Measurements from ENCODE around the gene MSANTD1. TPM values are rescaled to one million over a fixed set of nuclear protein-coding genes. Genes with fewer than 3 reads are reported as not detected.

Gene MSANTD1
- total RNA-seq, 2 donors from 2014 or later, result 1.1 to 1.2 TPM

- Mint-ChIP-seq H3K9me3 (no peaks in the 10 kb centered on the region), H3K27me3 (no peaks in the 10 kb centered on the region), H3K27ac (peak overlapping the region; percentile 58), H3K4me3 (no peak overlapping the region), H3K4me1 (peaks cover under 1% of the 10 kb centered on the region), H3K36me3 (ENCODE audit: low read depth) (peaks cover 72% of the 10 kb centered on the region)
- no peak for ATAC-seq (replicated peaks)
Observed at GRCh38 chr4:3234171-3235029, 14.6 kb upstream of the MSANTD1 start.

DNA sequence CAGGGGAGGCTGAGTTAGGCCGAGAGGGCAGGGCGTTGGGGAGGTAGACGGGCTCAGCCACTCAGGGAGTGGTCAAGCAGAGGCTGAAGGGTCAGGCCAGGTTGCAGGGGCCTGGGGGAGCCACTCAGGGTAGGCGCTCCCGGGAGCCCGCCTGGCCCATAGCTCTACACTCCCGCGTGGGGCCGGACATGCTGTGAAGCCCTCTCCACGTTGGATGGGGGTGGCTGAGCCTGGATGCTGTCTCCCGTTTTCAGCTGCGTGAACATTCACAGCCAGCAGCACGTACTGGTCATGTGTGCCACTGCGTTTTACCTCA lies 14.0 kb upstream of the MSANTD1 start:
- Mint-ChIP-seq H3K4me3 (no peak overlapping the region), H3K36me3 (ENCODE audit: low read depth) (peaks cover 66% of the 10 kb centered on the region), H3K27me3 (no peaks in the 10 kb centered on the region), H3K4me1 (no peaks in the 10 kb centered on the region), H3K9me3 (no peaks in the 10 kb centered on the region), H3K27ac (no peak overlapping the region)
- ATAC-seq (replicated peaks), result no peak

- Mint-ChIP-seq H3K4me3 (no peak overlapping the region), H3K4me1 (no peaks in the 10 kb centered on the region), H3K9me3 (no peaks in the 10 kb centered on the region), H3K27me3 (no peaks in the 10 kb centered on the region), H3K36me3 (ENCODE audit: low read depth) (peaks cover 63% of the 10 kb centered on the region), H3K27ac (no peak overlapping the region)
- no peak for ATAC-seq (replicated peaks)
Observed at GRCh38 chr4:3235581-3235980, 13.4 kb upstream of the MSANTD1 start.

- Mint-ChIP-seq H3K4me3 (no peak overlapping the region), H3K36me3 (ENCODE audit: low read depth) (peaks cover 60% of the 10 kb centered on the region), H3K9me3 (no peaks in the 10 kb centered on the region), H3K27me3 (no peaks in the 10 kb centered on the region), H3K27ac (no peak overlapping the region), H3K4me1 (no peaks in the 10 kb centered on the region)
- ATAC-seq (replicated peaks), result no peak
Observed at GRCh38 chr4:3236326-3236878, 12.6 kb upstream of the MSANTD1 start.

DNA sequence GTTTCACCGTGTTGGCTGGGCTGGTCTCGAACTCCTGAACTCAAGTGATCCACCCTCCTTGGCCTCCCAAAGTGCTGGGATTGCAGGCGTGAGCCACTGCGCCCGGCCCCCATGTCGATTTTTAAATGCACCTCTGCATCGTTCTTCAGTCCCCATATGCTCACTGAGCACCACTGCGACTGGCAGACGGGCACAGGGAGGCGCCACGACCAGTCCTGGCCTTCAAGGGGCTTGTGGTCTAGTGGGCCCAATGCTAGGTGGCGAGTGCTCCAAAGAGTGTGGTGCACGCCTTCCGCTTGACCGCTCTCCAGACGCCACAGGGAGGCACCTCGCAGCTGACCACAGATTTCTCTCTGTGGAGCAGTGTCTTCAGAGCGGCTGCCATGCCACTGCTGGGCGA lies 11.7 kb upstream of the MSANTD1 start:
- no peak for ATAC-seq (replicated peaks)
- Mint-ChIP-seq H3K9me3 (no peaks in the 10 kb centered on the region), H3K27ac (no peak overlapping the region), H3K4me3 (no peak overlapping the region), H3K36me3 (ENCODE audit: low read depth) (peaks cover 52% of the 10 kb centered on the region), H3K27me3 (no peaks in the 10 kb centered on the region), H3K4me1 (no peaks in the 10 kb centered on the region)

DNA sequence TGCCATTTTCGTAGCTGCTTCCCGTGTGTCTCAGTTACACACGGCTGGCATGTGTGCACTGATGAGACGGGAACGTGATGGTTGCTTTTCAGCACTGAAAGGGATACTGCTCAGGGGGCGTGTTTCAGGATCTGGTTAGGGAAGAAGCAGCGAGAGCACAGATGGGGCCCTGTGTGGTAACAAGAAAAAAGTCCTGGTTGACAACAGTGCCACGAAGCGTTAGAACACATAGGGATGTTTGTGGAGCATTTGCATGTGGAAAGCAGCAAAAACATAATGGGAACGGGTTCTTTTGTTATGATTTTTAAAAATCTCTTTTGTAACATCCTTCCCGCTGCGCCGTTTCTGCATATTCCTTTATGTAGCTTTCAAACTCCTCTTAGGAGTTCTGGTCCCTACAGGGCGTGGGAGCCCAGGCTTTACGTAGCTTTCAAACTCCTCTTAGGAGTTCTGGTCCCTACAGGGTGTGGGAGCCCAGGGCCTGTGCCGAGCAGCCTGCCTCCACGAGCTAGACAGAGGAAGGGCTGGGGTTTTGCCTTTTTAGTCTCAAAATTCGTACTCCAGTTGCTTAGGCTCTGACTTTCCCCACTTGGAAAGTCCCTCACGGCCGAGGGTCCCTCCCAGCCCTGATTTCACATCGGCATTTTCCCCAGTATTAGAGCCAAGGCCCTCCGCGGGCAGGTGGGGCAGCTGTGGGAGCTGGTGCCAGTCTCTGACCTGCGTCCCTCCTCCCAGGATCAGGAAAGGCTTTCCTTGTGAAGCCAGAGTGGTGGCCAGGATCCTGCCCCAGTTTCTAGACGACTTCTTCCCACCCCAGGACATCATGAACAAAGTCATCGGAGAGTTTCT lies 11.0 kb upstream of the MSANTD1 start:
- Mint-ChIP-seq H3K27ac (no peak overlapping the region), H3K27me3 (no peaks in the 10 kb centered on the region), H3K9me3 (no peaks in the 10 kb centered on the region), H3K4me1 (peaks cover 4% of the 10 kb centered on the region), H3K4me3 (no peak overlapping the region), H3K36me3 (ENCODE audit: low read depth) (peaks cover 48% of the 10 kb centered on the region)
- no peak for ATAC-seq (replicated peaks)

GRCh38 chr4:3238721-3239120 lies 10.2 kb upstream of the MSANTD1 start:
- Mint-ChIP-seq H3K27me3 (no peaks in the 10 kb centered on the region), H3K4me3 (no peak overlapping the region), H3K9me3 (no peaks in the 10 kb centered on the region), H3K36me3 (ENCODE audit: low read depth) (peaks cover 45% of the 10 kb centered on the region), H3K4me1 (peaks cover 7% of the 10 kb centered on the region), H3K27ac (no peak overlapping the region)
- no peak for ATAC-seq (replicated peaks)

DNA sequence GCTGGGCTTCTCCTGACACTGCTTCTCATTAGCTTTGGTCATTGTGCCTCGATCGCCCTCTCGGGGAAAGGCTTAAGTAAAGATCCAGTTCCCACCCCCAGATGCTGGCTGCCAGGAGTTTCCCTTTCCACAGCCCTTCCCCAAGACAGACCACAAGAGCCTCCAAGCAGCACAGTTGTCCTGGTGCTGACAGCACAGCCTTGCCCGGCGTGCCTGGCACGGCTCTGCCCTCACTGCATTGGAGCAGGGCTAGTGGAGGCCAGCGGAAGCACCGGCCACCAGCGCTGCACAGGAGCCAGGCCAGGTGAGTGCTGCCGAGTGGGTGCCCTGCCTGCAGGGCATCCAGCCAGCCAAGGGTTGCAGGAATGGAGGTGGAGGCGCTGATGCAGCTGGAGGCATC lies 9.7 kb upstream of the MSANTD1 start:
- Mint-ChIP-seq H3K4me3 (no peak overlapping the region), H3K27ac (no peak overlapping the region), H3K27me3 (no peaks in the 10 kb centered on the region), H3K9me3 (no peaks in the 10 kb centered on the region), H3K36me3 (ENCODE audit: low read depth) (peaks cover 40% of the 10 kb centered on the region), H3K4me1 (peaks cover 7% of the 10 kb centered on the region)
- ATAC-seq (replicated peaks), result no peak

- Mint-ChIP-seq H3K27me3 (no peaks in the 10 kb centered on the region), H3K4me3 (no peak overlapping the region), H3K27ac (no peak overlapping the region), H3K36me3 (ENCODE audit: low read depth) (peaks cover 35% of the 10 kb centered on the region), H3K9me3 (no peaks in the 10 kb centered on the region), H3K4me1 (peaks cover 7% of the 10 kb centered on the region)
- ATAC-seq (replicated peaks), result no peak
Observed at GRCh38 chr4:3239998-3240920, 8.7 kb upstream of the MSANTD1 start.

GRCh38 chr4:3240936-3241522 lies 7.9 kb upstream of the MSANTD1 start:
- Mint-ChIP-seq H3K27me3 (no peaks in the 10 kb centered on the region), H3K27ac (no peak overlapping the region), H3K4me3 (no peak overlapping the region), H3K9me3 (no peaks in the 10 kb centered on the region), H3K4me1 (peaks cover 7% of the 10 kb centered on the region), H3K36me3 (ENCODE audit: low read depth) (peaks cover 30% of the 10 kb centered on the region)
- no peak for ATAC-seq (replicated peaks)

- H3K27ac Mint-ChIP-seq, result peak overlapping the region; percentile 77
- no peaks in the 10 kb centered on the region for H3K27me3 Mint-ChIP-seq
- no peak for ATAC-seq (replicated peaks)
- H3K36me3 Mint-ChIP-seq (ENCODE audit: low read depth), result peaks cover 29% of the 10 kb centered on the region
- no peak overlapping the region for H3K4me3 Mint-ChIP-seq
- H3K9me3 Mint-ChIP-seq, result no peaks in the 10 kb centered on the region
- peaks cover 7% of the 10 kb centered on the region for H3K4me1 Mint-ChIP-seq
Observed at GRCh38 chr4:3241898-3242524, 6.9 kb upstream of the MSANTD1 start.

- H3K4me1 Mint-ChIP-seq, result peaks cover 7% of the 10 kb centered on the region
- no peaks in the 10 kb centered on the region for H3K27me3 Mint-ChIP-seq
- H3K36me3 Mint-ChIP-seq (ENCODE audit: low read depth), result peaks cover 17% of the 10 kb centered on the region
- H3K9me3 Mint-ChIP-seq, result no peaks in the 10 kb centered on the region
- ATAC-seq (replicated peaks), result no peak
- no peak overlapping the region for H3K4me3 Mint-ChIP-seq
- H3K27ac Mint-ChIP-seq, result peak overlapping the region; percentile 77
Observed at GRCh38 chr4:3243136-3243780, 5.7 kb upstream of the MSANTD1 start.

- no peak overlapping the region for H3K27ac Mint-ChIP-seq
- peaks cover 9% of the 10 kb centered on the region for H3K36me3 Mint-ChIP-seq (ENCODE audit: low read depth)
- H3K27me3 Mint-ChIP-seq, result no peaks in the 10 kb centered on the region
- no peak for ATAC-seq (replicated peaks)
- H3K9me3 Mint-ChIP-seq, result no peaks in the 10 kb centered on the region
- H3K4me1 Mint-ChIP-seq, result peaks cover 7% of the 10 kb centered on the region
- no peak overlapping the region for H3K4me3 Mint-ChIP-seq
Observed at GRCh38 chr4:3244002-3244401, 5.0 kb upstream of the MSANTD1 start.
